Omental fat pad (tissue), 4 donors: ENCODE data around the gene MYCL. TPM values are rescaled to one million over a fixed set of nuclear protein-coding genes. Genes with fewer than 3 reads are reported as not detected.

ENCODE experiments used
- ATAC-seq: fragments of 150-250 bp; one replicate; pipeline ENCODE4 v1.9.1; 2016; ENCODE audit warnings: mild to moderate bottlenecking, moderate library complexity; ENCODE audit not compliant: low FRiP score
- DNase-seq: peaks from one replicate; pipeline ENCODE4 v3.0.0-alpha.2; 2019; ENCODE audit warnings: low spot score
- CTCF ChIP-seq, 3 donors: fragments of 450-650 bp; IDR thresholded peaks; one replicate each; pipeline ENCODE4 v1.5.1; 2016 to 2017; ENCODE audit warnings: antibody characterized with exemption in 3 of 3, mild to moderate bottlenecking in 3 of 3, moderate library complexity in 2 of 3
- total RNA-seq, 4 donors: library from RNA; depleted of rRNA; stranded (reverse); fragments of >200 nt; gene quantifications; one replicate each; pipeline ENCODE4 v1.1.0, GENCODE V29; 2016

MYCL gene
- total RNA-seq, 4 donors from 2014 or later, result 0.31 to 1.3 TPM; not detected in 2

- DNase-seq (no peak), ATAC-seq (no peak)
These were observed 41.6 kb downstream of the MYCL start for GRCh38 chr1:39859859-39860812.

GRCh38 chr1:39858315-39858714 lies 43.4 kb downstream of the MYCL start:
- ATAC-seq (no peak), DNase-seq (no peak)
- TF ChIP-seq CTCF (IDR thresholded peaks at IDR 0.05), result no peak

More at GRCh38 chr1:39859859-39860812, 41.6 kb downstream of the MYCL start:
- TF ChIP-seq CTCF (IDR thresholded peaks at IDR 0.05), result no peak

- DNase-seq (no peak), ATAC-seq (no peak)
- TF ChIP-seq CTCF (IDR thresholded peaks at IDR 0.05), result no peak
These were observed 44.4 kb downstream of the MYCL start for GRCh38 chr1:39857126-39857878.

- ATAC-seq (no peak), DNase-seq (no peak)
- no peak for TF ChIP-seq CTCF (IDR thresholded peaks at IDR 0.05)
These were observed 47.0 kb downstream of the MYCL start for GRCh38 chr1:39854738-39855137.

- ATAC-seq (no peak), DNase-seq (no peak)
- TF ChIP-seq CTCF (IDR thresholded peaks at IDR 0.05), result no peak
These were observed 47.4 kb downstream of the MYCL start for GRCh38 chr1:39854314-39854713.

- no peak for ATAC-seq
- no peak for DNase-seq
- no peak for TF ChIP-seq CTCF (IDR thresholded peaks at IDR 0.05)
These were observed 48.8 kb downstream of the MYCL start for GRCh38 chr1:39852876-39853275.
